ENCODE results near the gene MNX1. TPM values are rescaled to one million over a fixed set of nuclear protein-coding genes. Genes with fewer than 3 reads are reported as not detected.

MNX1 gene
- total and polyA plus RNA-seq, 9 of the 15 experiments (the other 6 are each of a cell fraction or from before 2014, with no cell fraction given) = 0.15 to 8.0 (median 1.4) TPM

- H3K4me1 ChIP-seq (replicated peaks in 1 of 2; ENCODE audit: control insufficient read depth in 2 of 2, insufficient read depth in 2 of 2, low read length in 2 of 2) = no peaks in the 10 kb centered on the region
- no peak for FAIRE-seq
- no peaks in the 10 kb centered on the region for H3K36me3 ChIP-seq (ENCODE audit: control insufficient read depth, insufficient read depth, low read length)
- no peak overlapping the region for H3K27ac ChIP-seq (ENCODE audit: extremely low read depth, low read depth, low read length)
- in situ Hi-C loops (cut with MboI) = loop anchor here (10.0 kb wide), 1 partner anchor 770 kb away; no protein-coding TSS in a partner anchor
- H3K9ac ChIP-seq (ENCODE audit: insufficient read depth in 1 of 2, low read depth in 2 of 2, low read length in 2 of 2) = peak overlapping the region in 1 of 2 experiments; percentile 49; a peak in 1 of 4 replicates
- no peak for ATAC-seq
- H3K4me3 ChIP-seq = no peak overlapping the region
- intact Hi-C loops (cut with micrococcal nuclease) = loop anchor here (10.0 kb wide), 1 partner anchor 150 kb away; no protein-coding TSS in a partner anchor
- ChIA-PET CTCF (ENCODE audit: low intra/inter-chr PET ratio) (no interaction called here), POLR2A (interaction anchor here (0.7 kb wide), 1 partner anchor 109 kb away, joined by 3 read pairs; no protein-coding TSS in a partner anchor)
- no TSS peak for BruUV-seq (replicated peaks)
- H3K9me1 ChIP-seq (ENCODE audit: control insufficient read depth, insufficient read depth, low read length) = no peaks in the 10 kb centered on the region
- H4K20me1 ChIP-seq (replicated peaks; ENCODE audit: control insufficient read depth, insufficient read depth, low read length) = no peaks in the 10 kb centered on the region
- DNase-seq (ENCODE audit: extremely low read depth in 1 of 4, low spot score in 3 of 4) = no peak
- no peak overlapping the region for H2AFZ ChIP-seq (ENCODE audit: low read depth, low read length)
- 2% methylated on average over 9 of the region's 9 CpGs for WGBS (ENCODE audit: insufficient coverage, low coverage, missing lambda C conversion rate)
- no peaks in the 10 kb centered on the region for H3K79me2 ChIP-seq (ENCODE audit: control insufficient read depth, insufficient read depth, low read length)
- no peak overlapping the region for H3K4me2 ChIP-seq (ENCODE audit: insufficient read depth, low read length)
- H3K27me3 ChIP-seq (ENCODE audit: control insufficient read depth in 2 of 2, insufficient read depth in 2 of 2, low read length in 2 of 2) = peaks cover 76 to 81% of the 10 kb centered on the region in 2 experiments
- no peaks in the 10 kb centered on the region for H3K9me3 ChIP-seq (replicated peaks; ENCODE audit: control insufficient read depth, insufficient read depth, low read depth, low read length)
- no peak for TF ChIP-seq TAF7 (tag; IDR thresholded peaks at IDR 0.05)
- no peak for TF ChIP-seq ZBTB2 (IDR thresholded peaks at IDR 0.05)
- TF ChIP-seq YBX1 (IDR thresholded peaks at IDR 0.05) = no peak
- TF ChIP-seq USF1 (CRISPR knock-in tag; IDR thresholded peaks at IDR 0.05) = no peak
- TF ChIP-seq ZKSCAN8 (CRISPR knock-in tag; IDR thresholded peaks at IDR 0.05) = no peak
- TF ChIP-seq ELK1 (CRISPR knock-in tag; IDR thresholded peaks at IDR 0.05) = no peak
- TF ChIP-seq FOXO4 (CRISPR knock-in tag; IDR thresholded peaks at IDR 0.05) = no peak
- TF ChIP-seq TARDBP (IDR thresholded peaks at IDR 0.05) = no peak
- TF ChIP-seq CBFA2T2 (conservative IDR thresholded peaks at IDR 0.05) = no peak
- TF ChIP-seq ZNF668 (CRISPR knock-in tag; IDR thresholded peaks at IDR 0.05) = no peak
- TF ChIP-seq HMBOX1 (IDR thresholded peaks at IDR 0.05) = no peak
- no peak for TF ChIP-seq TFE3 (CRISPR knock-in tag; IDR thresholded peaks at IDR 0.05)
- no peak for TF ChIP-seq HLTF (IDR thresholded peaks at IDR 0.05)
- TF ChIP-seq CBX2 (IDR thresholded peaks at IDR 0.05; ENCODE audit: insufficient read depth, low read length, poor library complexity, severe bottlenecking) = no peak
- no peak for TF ChIP-seq KAT8 (IDR thresholded peaks at IDR 0.05; ENCODE audit: low read depth)
- TF ChIP-seq ERF (CRISPR knock-in tag; IDR thresholded peaks at IDR 0.05) = no peak
- no peak for TF ChIP-seq KDM2B (CRISPR knock-in tag; IDR thresholded peaks at IDR 0.05)
Measured at GRCh38 chr7:157054927-157055326, 44.5 kb upstream of the MNX1 start.
